Measurements from ENCODE around the gene ITLN2.
"Not testable (repeated sequence)": the region's sequence is repeated elsewhere in the genome, so short reads cannot be mapped to it uniquely, and the experiment has no call there.

ITLN2 gene

GRCh38 chr1:160954158-160955104, at the start of gene ITLN2:
TSS of gene ITLN2 (minus strand) at chr1:160954809. CDS start at chr1:160954741, 68 bp downstream.
- peak; percentile 15 for DNase-seq

- peak; percentile 73 for DNase-seq
Observed at GRCh38 chr1:161001525-161001924, 46.9 kb upstream of the ITLN2 start.

- no peak for DNase-seq
Observed at GRCh38 chr1:161000736-161001480, 46.3 kb upstream of the ITLN2 start.

- no peak for DNase-seq
Observed at GRCh38 chr1:160999376-160999775, 44.8 kb upstream of the ITLN2 start.

- peak; percentile 21 for DNase-seq
Observed at GRCh38 chr1:160997323-160998038, 42.9 kb upstream of the ITLN2 start.

GRCh38 chr1:160996178-160996577, 41.6 kb upstream of the ITLN2 start:
- no peak for DNase-seq

- DNase-seq, result peak; percentile 6
Observed at GRCh38 chr1:160993544-160994193, 39.1 kb upstream of the ITLN2 start.

- DNase-seq, result not testable (repeated sequence)
Observed at GRCh38 chr1:160992036-160992435, 37.4 kb upstream of the ITLN2 start.

GRCh38 chr1:160987359-160988050, 32.9 kb upstream of the ITLN2 start:
- no peak for DNase-seq

GRCh38 chr1:160985723-160986122, 31.1 kb upstream of the ITLN2 start:
- DNase-seq, result no peak

GRCh38 chr1:160981584-160982411, 27.2 kb upstream of the ITLN2 start:
- DNase-seq, result no peak

GRCh38 chr1:160979286-160979685, 24.7 kb upstream of the ITLN2 start:
- DNase-seq, result no peak

GRCh38 chr1:160978510-160978927, 23.9 kb upstream of the ITLN2 start:
- peak; percentile 87 for DNase-seq

GRCh38 chr1:160975026-160975425, 20.4 kb upstream of the ITLN2 start:
- no peak for DNase-seq

GRCh38 chr1:160973491-160973890, 18.9 kb upstream of the ITLN2 start:
- no peak for DNase-seq

- DNase-seq, result no peak
Observed at GRCh38 chr1:160972939-160973338, 18.3 kb upstream of the ITLN2 start.

- DNase-seq, result no peak
Observed at GRCh38 chr1:160971618-160972056, 17.0 kb upstream of the ITLN2 start.

- no peak for DNase-seq
Observed at GRCh38 chr1:160963521-160963920, 8.9 kb upstream of the ITLN2 start.

- DNase-seq, result no peak
Observed at GRCh38 chr1:160961419-160961818, 6.8 kb upstream of the ITLN2 start.

GRCh38 chr1:160956966-160957365, 2.4 kb upstream of the ITLN2 start:
- DNase-seq, result no peak

- no peak for DNase-seq
Observed at GRCh38 chr1:160953030-160953429, 1.6 kb downstream of the ITLN2 start.

Measured in NCI-H345 (cell line).